Stimulated activated CD8-positive, alpha-beta memory T cell treated with anti-CD3 and anti-CD28 coated beads, Interleukin-12 subunit alpha, Interleukin-12 subunit beta, amount 100 ng/mL, for 24 hours (primary cell): ENCODE data around the gene AFAP1.
"Not testable (repeated sequence)": the region's sequence is repeated elsewhere in the genome, so short reads cannot be mapped to it uniquely, and the experiment has no call there.

Source experiments
- DNase-seq: peaks from one replicate; pipeline ENCODE4 v3.0.0-alpha.2; 2020; ENCODE audit errors: extremely low read depth

Gene AFAP1

DNA sequence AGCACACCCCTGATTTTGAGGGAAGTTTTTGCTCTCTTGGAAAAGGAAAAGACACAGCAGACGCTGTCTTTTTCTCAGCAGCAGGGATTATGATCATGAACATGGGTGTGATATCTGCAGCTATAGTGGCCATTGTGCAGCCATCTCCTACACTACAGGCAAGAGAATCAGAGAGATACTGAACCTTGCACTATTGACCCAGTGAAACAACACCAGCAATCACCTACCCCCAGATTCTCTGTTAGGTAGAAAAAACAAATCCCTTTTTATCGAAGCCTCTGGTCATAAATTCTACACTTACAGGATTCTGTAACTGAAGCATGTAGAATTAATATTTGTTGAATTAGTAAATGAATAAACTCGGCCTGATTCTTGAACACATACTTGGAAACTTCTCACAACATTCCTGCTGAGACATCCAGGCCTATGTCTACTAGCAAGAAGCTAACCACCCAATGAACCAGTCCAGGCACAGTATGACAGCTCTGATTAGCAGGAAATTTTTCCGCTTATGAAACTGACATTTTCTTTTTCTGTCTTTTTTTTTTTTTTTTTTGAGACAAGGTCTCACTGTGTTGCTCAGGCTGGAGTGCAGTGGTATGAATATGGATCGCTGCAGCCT is 5.0 kb upstream of the AFAP1 start:
- no peak for DNase-seq

DNA sequence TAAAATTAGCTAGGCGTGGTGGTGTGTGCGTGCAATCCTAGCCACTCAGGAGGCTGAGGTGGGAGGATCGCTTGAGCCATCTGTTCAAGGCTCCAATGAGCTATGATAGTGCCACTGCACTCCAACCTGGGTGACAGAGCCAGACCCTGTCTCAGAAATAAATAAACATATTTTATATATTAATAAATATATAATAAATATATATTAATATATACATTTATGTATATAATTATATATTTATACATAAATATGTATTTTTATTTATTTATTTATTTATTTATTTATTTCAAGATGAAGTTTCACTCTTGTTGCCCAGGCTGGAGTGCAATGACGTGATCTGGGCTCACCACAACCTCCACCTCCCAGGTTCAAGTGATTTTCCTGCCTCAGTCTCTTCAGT is 4.0 kb upstream of the AFAP1 start:
- not testable (repeated sequence) for DNase-seq

- DNase-seq, result no peak
These were observed 3.5 kb upstream of the AFAP1 start for GRCh38 chr4:7943211-7943610.

- DNase-seq, result no peak
These were observed 2.4 kb upstream of the AFAP1 start for GRCh38 chr4:7941965-7942496.

GRCh38 chr4:7941111-7941964 is 1.7 kb upstream of the AFAP1 start:
- DNase-seq, result no peak

DNA sequence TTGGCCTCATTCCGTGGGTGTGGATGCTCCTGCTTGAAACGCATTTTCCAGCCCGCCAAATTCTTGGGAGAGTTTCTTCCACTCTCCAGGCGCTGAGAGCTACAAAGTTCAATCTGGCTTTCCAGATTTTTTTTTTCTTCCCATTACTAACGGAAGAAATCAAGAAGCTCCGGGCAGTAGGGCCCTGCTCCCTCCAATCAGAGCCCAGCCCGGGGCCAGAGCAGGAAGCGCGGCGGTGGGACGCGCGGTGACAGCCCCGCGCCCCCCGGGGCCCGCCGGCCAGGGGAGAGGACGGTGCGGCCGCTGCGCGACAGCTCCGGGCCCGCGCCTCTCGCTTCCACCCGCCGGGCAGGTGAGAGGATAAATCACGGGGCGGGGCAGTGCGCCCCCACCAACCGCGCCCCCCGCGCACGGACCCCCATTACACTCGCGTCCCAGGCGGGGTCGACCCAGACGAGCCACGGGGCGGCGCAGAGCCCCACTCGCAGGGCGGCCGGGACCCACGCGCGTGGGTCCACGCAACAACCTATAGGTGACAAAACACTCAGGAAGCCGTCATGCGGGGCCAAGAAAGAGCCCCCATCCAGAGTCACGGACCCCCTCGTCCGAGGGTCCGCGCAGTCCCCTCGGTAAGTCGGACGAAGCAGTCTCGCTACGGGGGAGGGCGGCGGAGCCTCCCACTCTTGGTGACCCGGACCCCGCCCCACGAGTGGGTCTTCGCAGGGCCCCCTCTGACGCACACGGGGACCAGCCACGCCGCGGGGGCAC is 868 bp downstream of the AFAP1 start:
- DNase-seq, result no peak

DNA sequence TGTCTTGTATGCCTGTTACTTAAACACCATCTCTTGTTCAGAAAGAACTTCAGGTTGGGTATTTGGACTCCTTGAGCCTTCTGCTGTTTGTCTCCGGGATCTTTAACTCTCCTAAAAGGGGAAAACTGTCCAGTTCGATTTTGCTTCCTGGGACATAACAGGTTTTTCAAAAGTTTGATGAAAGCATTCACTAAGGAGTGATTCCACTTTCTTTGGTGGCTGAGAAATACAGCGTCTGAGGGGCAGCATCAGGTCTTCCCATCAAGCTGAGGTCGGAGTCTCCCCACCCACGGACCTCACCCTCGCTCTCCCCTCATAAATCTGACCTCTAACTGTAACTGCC is 1.4 kb downstream of the AFAP1 start:
- DNase-seq, result no peak

GRCh38 chr4:7937006-7937405 is 2.7 kb downstream of the AFAP1 start:
- DNase-seq, result no peak

- DNase-seq, result no peak
These were observed 5.8 kb downstream of the AFAP1 start for GRCh38 chr4:7933651-7934510.

GRCh38 chr4:7932287-7932686 is 7.4 kb downstream of the AFAP1 start:
- no peak for DNase-seq

DNA sequence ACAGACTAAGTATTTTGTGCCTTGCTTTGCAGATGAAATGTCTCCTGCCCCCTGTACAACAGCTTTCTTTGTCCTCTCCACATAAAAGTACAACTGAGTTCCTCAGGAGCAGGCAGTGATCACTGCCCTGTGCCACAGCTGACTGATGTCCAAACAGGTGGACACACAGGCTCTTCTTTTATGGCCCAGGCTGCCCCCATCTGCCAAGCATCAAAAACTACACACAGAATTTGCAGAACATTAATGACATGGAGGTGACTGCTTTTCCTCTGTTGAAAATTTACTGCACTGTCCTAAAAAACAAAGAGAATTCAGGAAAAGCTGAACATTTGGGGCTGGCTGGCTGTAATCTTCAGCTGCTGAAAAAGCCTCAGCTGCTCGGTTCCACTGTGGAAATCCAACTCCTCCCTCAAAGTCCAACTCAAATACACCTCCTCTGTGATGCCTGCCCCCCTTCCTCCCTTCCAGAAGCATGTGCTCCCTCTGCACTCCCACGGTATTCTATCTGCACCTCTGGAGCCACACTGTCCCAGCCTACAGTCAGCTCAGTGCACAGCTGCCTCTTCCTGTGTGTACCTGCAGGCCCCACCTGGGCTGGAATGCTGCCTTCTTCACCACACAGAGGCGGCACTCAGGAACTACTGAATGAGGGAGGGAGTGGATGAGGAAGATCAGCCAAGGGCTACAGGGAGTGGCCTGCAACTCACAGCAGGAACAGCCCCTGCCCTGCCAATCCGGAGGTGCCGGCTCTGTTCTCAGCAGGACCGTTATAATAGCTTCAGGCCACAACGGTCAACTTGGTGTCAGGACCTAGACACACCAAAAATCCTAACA is 10.3 kb downstream of the AFAP1 start:
- no peak for DNase-seq

DNA sequence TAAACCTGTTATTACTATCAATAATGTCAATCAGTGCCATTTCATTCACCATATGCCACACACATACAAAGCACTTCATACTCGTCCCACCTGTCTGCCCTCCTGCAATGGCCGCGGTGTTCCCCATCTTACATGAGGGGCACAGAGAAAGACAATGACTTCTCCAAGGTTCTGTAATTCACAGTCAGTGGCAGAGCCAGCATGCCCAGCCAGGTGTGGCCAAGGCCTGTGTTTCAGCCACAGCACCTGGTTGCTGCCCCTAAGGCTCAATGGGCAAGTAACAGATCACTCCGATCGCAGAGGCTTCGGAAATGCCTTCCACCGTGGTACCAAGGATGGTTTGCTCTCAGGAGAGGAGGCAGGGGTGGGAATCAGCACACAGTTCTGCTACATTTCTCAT is 10.9 kb downstream of the AFAP1 start:
- DNase-seq, result no peak

DNA sequence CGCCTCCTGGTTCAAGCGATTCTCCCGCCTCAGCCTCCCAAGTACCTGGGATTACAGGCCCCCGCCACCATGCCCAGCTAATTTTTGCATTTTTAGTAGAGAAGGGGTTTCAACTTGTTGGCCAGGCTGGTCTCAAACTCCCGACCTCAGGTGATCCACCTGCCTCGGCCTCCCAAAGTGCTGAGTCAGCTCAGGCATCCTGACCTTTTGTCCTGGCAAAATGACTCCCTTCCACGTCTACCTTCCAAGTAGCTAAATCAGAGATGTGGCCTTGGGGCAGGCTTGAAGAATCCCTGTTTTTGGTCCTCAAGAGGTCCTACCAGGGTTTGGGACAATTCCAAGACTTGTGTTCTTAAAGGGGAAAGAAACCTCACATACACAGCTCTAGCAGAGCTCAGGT is 12.8 kb downstream of the AFAP1 start:
- no peak for DNase-seq

DNA sequence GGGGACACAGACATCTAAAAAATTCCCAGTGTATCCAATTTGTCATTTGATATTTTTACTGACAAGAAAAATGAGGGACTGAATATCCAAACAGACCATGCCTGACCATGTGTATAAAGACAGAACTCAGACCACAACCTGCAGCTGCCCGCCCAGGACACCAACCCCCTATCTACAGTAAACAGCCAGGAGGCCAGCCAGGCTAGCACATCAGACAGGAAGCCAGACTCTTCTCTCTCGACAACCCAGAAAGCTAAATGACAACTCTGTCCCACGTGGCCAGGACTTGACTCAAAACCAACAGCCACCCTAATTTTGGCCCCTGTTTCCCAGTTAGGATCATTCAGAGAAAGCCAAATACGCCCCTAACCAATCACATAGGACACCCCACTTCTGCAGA is 15.1 kb downstream of the AFAP1 start:
- no peak for DNase-seq

DNA sequence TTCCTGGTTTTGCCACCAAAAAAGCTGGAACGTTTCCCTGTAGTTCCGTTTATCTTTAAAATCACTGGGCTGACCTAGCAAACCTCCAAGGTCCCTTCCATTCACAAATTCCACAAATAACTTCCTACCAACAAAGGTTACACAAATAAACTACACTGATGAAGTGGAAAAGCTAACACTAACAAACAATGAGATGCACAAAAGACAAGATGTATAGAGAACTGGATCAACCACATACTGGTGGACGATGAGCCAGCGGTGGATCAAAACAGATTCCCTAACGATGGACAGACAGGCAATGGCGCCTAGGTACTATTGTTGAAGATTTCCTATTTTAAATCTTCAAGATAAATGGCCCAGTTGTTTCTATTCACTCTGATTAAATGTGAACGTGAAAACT is 15.5 kb downstream of the AFAP1 start:
- DNase-seq, result no peak

DNA sequence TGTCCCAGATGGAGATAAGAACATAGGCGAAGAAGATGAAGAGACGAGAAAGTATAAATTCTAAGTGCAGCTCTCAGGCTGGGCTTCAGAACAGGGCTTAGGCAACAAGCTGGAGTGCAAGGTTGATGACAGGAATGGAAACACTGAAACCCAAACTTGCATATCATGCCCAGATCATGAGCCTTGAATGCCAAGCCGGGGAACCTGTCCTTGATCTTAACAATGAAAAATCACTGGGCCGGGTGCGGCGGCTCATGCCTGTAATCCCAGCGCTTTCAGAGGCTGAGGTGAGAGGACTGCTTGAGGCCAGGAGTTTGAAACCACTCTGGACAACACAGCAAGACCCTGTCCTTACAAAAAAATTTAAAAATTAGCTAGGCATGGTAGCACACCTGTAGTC is 17.2 kb downstream of the AFAP1 start:
- no peak for DNase-seq

GRCh38 chr4:7918981-7919380 is 20.7 kb downstream of the AFAP1 start:
- no peak for DNase-seq

GRCh38 chr4:7918187-7918586 is 21.5 kb downstream of the AFAP1 start:
- not testable (repeated sequence) for DNase-seq

GRCh38 chr4:7917669-7918068 is 22.0 kb downstream of the AFAP1 start:
- DNase-seq, result no peak

DNA sequence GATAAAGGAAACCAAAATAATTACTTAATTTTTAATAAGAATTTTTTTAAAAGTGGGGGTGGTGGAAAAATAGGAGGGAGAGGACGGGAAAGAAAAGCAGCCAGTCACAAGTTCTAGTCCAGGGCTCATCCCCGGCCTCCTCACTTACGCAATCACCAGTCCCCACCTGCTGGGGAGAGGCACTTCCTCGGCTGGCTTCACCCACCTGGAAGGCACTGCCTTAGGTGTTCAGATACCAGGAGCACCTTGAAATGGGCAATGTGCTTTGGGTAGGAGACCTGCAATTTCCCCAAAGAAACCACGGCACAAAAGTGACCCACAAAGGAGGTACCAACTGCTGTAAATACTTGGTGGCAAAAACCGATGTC is 23.8 kb downstream of the AFAP1 start:
- DNase-seq, result no peak

GRCh38 chr4:7912826-7913225 is 26.8 kb downstream of the AFAP1 start:
- no peak for DNase-seq
